Measurements from ENCODE around the gene BASP1. TPM values are rescaled to one million over a fixed set of nuclear protein-coding genes. Genes with fewer than 3 reads are reported as not detected.

BASP1 gene, protein sequence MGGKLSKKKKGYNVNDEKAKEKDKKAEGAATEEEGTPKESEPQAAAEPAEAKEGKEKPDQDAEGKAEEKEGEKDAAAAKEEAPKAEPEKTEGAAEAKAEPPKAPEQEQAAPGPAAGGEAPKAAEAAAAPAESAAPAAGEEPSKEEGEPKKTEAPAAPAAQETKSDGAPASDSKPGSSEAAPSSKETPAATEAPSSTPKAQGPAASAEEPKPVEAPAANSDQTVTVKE
- 57.0 and 75.8 TPM in 2 replicates for total RNA-seq (2012; rRNA removed)

DNA sequence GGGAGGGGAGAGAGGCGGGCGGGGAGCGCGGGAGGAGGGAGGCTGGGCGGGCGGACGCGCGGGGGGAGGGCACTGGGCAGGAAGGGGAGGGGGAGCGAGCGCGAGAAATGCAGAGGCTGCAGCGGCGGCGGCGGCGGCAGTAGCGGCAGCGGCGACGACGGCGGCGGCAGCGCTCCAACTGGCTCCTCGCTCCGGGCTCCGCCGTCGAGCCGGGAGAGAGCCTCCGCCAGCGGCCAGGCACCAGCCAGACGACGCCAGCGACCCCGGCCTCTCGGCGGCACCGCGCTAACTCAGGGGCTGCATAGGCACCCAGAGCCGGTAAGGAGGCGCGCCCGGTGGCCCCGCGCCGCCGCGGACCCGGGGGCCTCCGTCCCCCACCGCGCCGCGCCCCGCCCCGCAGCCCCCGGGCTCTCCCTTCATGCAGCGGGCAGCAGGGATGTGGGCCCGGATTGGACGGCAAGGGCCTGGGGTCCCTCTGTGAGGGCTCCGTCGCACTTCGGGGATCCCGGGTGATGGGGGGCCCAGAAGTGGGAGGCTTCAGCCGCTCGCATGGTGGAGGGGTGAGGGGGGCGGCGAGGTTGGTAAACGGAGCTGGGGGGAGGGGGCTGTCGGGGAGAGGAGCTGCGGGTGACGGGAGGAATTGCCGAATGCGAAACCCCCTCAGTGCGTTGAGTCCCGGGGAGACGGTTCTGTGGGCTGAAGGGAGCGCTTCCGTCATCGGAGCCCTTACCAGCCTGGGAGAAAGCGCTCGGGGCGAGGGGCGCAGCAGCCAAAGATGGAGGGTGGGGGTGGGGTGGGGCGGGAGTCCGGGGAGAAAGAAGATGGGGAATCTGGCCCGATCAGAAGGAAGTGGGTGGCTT is at the start of gene BASP1:
Gene BASP1 (plus strand): TSS at position 139 of the 860 bp plus-strand sequence. CDS start 57,586 bp downstream, outside the sequence.
- H3K36me3 ChIP-seq (ENCODE audit: insufficient read depth, low read length) = peaks cover 19% of the 10 kb centered on the region
- H3K4me3 ChIP-seq (ENCODE audit: low read length) = peak within 1 kb of the TSS; percentile 91
- no peaks in the 10 kb centered on the region for H3K9me3 ChIP-seq (replicated peaks; ENCODE audit: low read length)
- H3K27me3 ChIP-seq (ENCODE audit: control insufficient read depth, insufficient read depth, low read length) = peaks cover 5% of the 10 kb centered on the region
- peak within 1 kb of the TSS; percentile 85 for H3K4me2 ChIP-seq (ENCODE audit: low read length)
- peaks cover 39% of the 10 kb centered on the region for H3K4me1 ChIP-seq (ENCODE audit: control insufficient read depth, insufficient read depth, low read length)
- peak within 1 kb of the TSS; percentile 85 for H3K9ac ChIP-seq (ENCODE audit: low read depth, low read length)

DNA sequence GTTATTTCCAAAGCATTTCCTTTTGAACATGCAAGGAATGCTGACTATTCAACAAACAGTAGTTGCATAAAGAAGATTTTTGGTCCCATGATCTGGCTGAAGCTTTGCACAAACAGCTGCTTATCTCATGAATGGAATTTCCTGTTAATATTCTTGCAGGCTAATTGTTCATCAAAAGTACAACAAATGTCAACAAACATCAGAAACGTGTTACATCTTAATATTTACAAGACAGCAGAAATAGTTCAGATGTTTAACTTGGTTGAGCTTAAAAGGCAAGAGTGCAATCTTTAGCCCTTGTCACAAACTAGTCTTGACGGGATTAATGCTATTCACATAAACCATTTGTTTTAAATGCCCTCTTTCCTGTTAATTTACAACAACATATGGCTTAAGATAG is 47.9 kb upstream of the BASP1 start:
- Histone ChIP-seq H3K9ac (ENCODE audit: low read depth, low read length) (no peak overlapping the region), H3K4me2 (ENCODE audit: low read length) (no peak overlapping the region), H3K36me3 (ENCODE audit: insufficient read depth, low read length) (no peaks in the 10 kb centered on the region), H3K27me3 (ENCODE audit: control insufficient read depth, insufficient read depth, low read length) (no peaks in the 10 kb centered on the region), H3K4me3 (ENCODE audit: low read length) (no peak overlapping the region), H3K4me1 (ENCODE audit: control insufficient read depth, insufficient read depth, low read length) (peaks cover 13% of the 10 kb centered on the region), H3K9me3 (replicated peaks; ENCODE audit: low read length) (no peaks in the 10 kb centered on the region)

DNA sequence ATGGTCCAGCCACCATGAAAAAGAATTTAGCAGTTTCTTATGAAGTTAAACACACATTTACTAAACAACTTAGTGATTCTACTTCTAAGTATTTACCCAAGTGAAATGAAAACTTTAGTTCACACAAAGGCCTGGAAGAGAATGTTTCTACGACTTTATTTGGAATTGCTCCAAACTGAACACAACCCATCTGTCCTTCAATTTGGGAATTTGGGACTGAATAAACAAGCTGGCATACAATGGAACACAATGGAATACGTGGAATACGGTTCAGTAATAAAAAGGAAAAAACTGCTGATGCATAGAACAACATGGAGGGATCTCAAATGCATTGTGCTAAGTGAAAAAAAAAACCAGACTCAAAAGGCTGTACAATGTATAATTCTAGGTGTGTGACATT is 44.6 kb upstream of the BASP1 start:
- Histone ChIP-seq H3K9ac (ENCODE audit: low read depth, low read length) (no peak overlapping the region), H3K4me3 (ENCODE audit: low read length) (no peak overlapping the region), H3K36me3 (ENCODE audit: insufficient read depth, low read length) (no peaks in the 10 kb centered on the region), H3K9me3 (replicated peaks; ENCODE audit: low read length) (no peaks in the 10 kb centered on the region), H3K4me2 (ENCODE audit: low read length) (no peak overlapping the region), H3K4me1 (ENCODE audit: control insufficient read depth, insufficient read depth, low read length) (peaks cover 13% of the 10 kb centered on the region), H3K27me3 (ENCODE audit: control insufficient read depth, insufficient read depth, low read length) (no peaks in the 10 kb centered on the region)

DNA sequence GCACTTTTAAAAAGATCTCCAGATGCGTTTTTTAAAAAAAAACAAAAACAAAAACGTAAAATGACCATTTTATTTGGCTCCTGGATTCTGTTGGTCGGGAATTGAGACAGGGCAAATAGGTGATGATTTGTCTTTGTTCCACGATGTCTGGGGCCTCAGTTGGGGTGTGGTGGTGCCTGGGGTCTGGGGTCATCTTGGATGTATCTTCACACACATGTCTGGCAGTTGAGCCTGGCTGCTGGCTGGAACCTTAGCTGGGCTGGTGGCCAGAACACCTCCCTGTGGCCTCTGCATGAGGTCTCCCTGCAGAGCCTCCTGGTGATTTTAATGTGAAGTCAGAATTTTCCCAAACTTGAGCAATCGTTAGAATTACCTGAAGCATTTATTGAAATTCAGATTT is 42.5 kb upstream of the BASP1 start:
- Histone ChIP-seq H3K4me3 (ENCODE audit: low read length) (no peak overlapping the region), H3K4me2 (ENCODE audit: low read length) (no peak overlapping the region), H3K9me3 (replicated peaks; ENCODE audit: low read length) (no peaks in the 10 kb centered on the region), H3K27me3 (ENCODE audit: control insufficient read depth, insufficient read depth, low read length) (no peaks in the 10 kb centered on the region), H3K36me3 (ENCODE audit: insufficient read depth, low read length) (no peaks in the 10 kb centered on the region), H3K9ac (ENCODE audit: low read depth, low read length) (no peak overlapping the region), H3K4me1 (ENCODE audit: control insufficient read depth, insufficient read depth, low read length) (peaks cover 3% of the 10 kb centered on the region)

DNA sequence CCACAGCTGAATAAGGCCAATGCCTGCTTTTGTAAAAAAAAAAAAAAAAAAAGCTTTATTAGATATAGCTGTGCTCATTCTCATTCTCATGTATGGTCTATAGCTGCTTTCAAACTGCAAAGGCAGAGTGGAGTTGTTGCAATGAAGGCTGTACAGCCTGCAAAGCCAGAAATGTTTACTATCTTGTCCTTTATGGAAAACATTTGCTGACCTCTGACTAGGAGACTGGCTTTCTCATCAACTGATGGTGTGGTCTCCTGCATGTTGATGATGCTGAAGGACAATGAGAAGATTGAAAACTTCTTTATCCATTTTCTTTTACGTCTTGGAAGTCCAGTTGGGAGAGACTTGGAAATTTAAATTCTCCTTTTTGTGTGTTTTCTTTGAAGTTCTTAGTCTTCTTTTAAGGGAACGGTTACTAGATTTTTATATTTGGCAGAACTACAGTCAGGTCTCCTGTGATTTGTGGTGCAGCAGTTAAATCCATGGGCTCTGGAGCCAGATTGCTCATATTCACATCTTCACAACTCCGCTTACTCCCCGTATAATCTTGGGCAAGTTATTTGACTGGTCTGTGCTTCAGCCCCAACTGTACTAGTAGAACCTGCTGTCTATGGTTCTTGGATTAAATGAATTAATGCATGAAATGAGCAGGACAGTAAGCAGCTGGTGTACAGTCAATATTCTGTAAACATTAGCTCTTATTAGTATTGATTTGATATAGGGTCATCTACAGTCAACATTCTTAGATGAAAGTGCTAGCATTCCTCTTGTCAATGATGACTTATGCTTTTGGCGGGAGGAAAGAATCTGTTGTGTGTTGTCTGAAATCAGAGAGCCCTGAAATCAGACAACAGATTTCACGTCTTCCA is 39.7 kb upstream of the BASP1 start:
- H3K4me1 ChIP-seq (ENCODE audit: control insufficient read depth, insufficient read depth, low read length) = peaks cover 20% of the 10 kb centered on the region
- no peaks in the 10 kb centered on the region for H3K27me3 ChIP-seq (ENCODE audit: control insufficient read depth, insufficient read depth, low read length)
- no peak overlapping the region for H3K4me3 ChIP-seq (ENCODE audit: low read length)
- no peaks in the 10 kb centered on the region for H3K36me3 ChIP-seq (ENCODE audit: insufficient read depth, low read length)
- no peak overlapping the region for H3K9ac ChIP-seq (ENCODE audit: low read depth, low read length)
- no peaks in the 10 kb centered on the region for H3K9me3 ChIP-seq (replicated peaks; ENCODE audit: low read length)
- no peak overlapping the region for H3K4me2 ChIP-seq (ENCODE audit: low read length)

DNA sequence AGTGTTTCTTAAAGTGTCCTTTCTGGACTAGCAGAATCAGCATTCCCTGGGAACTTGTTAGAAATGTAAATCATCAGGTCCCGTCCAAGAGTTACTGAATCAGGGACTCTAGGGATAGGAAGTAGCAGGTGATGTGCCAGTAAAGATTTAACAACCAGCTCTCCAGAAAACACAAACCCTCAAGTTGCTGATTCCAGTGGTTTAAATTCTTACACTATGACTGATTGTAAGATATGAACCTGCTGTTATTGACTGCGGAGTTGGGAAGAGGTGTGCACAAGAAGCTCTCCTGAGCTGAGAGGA is 39.1 kb upstream of the BASP1 start:
- H3K36me3 ChIP-seq (ENCODE audit: insufficient read depth, low read length) = no peaks in the 10 kb centered on the region
- H3K4me1 ChIP-seq (ENCODE audit: control insufficient read depth, insufficient read depth, low read length) = peaks cover 19% of the 10 kb centered on the region
- no peak overlapping the region for H3K4me2 ChIP-seq (ENCODE audit: low read length)
- no peaks in the 10 kb centered on the region for H3K9me3 ChIP-seq (replicated peaks; ENCODE audit: low read length)
- no peak overlapping the region for H3K9ac ChIP-seq (ENCODE audit: low read depth, low read length)
- H3K4me3 ChIP-seq (ENCODE audit: low read length) = no peak overlapping the region
- H3K27me3 ChIP-seq (ENCODE audit: control insufficient read depth, insufficient read depth, low read length) = no peaks in the 10 kb centered on the region

DNA sequence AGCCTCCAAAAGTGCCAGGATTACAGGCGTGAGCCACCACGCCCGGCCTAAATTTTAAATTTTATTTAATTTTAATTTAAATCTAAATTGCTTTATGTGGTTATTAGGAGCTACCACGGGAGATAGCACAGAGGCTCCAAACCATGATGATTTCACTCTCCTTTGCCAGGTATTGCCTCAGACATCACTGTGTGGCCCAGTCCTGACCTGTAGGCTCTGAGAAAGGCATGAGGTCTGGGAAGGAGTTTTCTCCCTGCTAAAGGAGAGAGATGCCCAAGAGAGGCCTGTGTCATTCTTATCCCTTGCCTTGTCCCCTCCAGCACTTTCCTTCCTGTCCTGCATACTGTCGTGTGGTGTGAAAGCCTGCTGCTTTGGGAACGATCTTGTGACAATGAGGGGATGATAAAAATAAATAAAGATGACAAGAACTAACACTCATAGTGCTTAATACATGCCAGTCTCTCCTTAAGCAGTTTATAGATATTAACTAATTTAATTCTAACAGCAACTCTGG is 37.0 kb upstream of the BASP1 start:
- H3K9me3 ChIP-seq (replicated peaks; ENCODE audit: low read length) = no peaks in the 10 kb centered on the region
- no peaks in the 10 kb centered on the region for H3K36me3 ChIP-seq (ENCODE audit: insufficient read depth, low read length)
- no peak overlapping the region for H3K4me2 ChIP-seq (ENCODE audit: low read length)
- peak overlapping the region; percentile 19 for H3K9ac ChIP-seq (ENCODE audit: low read depth, low read length)
- H3K4me3 ChIP-seq (ENCODE audit: low read length) = no peak overlapping the region
- H3K4me1 ChIP-seq (ENCODE audit: control insufficient read depth, insufficient read depth, low read length) = peaks cover 21% of the 10 kb centered on the region
- no peaks in the 10 kb centered on the region for H3K27me3 ChIP-seq (ENCODE audit: control insufficient read depth, insufficient read depth, low read length)

DNA sequence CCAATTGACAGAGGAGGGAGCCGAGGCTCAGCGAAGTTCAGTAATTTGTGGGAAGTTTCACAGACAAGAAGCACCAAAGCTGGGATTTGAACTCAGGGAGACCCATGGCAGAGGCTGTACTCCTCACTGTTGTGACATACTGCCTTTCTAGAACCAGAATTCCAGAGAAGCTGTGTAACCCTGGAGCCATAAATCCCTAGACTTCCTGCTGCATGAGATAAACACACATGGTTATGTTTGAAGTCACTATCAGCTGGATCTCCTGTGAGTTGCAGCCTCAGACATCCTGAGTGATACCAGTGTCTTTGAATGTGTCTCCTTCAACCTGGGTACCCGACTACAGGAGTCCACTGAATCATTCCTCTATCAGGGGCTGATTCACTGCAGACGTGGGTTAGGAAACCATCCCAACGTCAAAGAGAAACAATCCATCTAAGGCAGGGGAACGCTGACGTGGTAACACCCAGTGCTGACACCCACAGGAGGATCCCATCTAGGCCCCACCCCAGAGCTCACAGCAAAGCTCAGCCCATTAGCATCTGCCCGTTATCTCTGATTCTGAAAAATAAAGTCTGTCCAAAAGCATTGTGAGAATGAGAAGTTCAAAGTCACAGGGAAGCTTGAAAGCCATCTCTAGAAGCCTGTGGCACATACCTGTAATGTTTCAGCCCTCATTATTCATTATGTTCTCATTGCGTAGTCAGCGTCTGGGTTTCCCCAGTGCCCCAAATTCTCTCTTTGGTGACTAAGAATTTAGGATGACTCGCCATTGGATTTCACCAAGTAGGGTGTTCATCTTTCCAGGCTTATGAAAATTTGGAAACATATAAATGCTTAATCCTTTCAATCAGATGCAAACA is 36.3 kb upstream of the BASP1 start:
- peaks cover 27% of the 10 kb centered on the region for H3K4me1 ChIP-seq (ENCODE audit: control insufficient read depth, insufficient read depth, low read length)
- H3K4me3 ChIP-seq (ENCODE audit: low read length) = no peak overlapping the region
- H3K4me2 ChIP-seq (ENCODE audit: low read length) = peak overlapping the region; percentile 45

DNA sequence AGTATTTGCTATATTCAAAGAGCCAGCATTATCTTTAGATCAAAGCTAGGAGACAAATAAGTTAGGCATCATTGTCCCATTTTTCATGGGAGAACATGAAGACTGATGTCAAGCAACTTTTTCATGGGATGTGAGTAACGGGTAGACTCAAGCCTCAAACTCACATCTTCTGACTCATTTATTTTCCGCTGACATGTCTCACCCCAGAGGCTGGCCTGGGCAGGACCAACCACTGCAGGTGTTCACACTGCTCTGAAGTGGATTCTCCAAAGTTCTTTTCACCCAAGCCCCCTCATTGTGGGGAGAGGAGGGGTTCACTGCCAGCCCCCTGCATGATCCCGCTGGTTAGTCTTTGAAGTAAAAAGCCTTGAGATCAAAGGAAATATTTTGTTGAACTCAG is 34.9 kb upstream of the BASP1 start:
- no peaks in the 10 kb centered on the region for H3K36me3 ChIP-seq (ENCODE audit: insufficient read depth, low read length)
- H3K4me2 ChIP-seq (ENCODE audit: low read length) = no peak overlapping the region
- no peak overlapping the region for H3K9ac ChIP-seq (ENCODE audit: low read depth, low read length)
- H3K4me1 ChIP-seq (ENCODE audit: control insufficient read depth, insufficient read depth, low read length) = peaks cover 38% of the 10 kb centered on the region
- no peak overlapping the region for H3K4me3 ChIP-seq (ENCODE audit: low read length)
- no peaks in the 10 kb centered on the region for H3K9me3 ChIP-seq (replicated peaks; ENCODE audit: low read length)
- H3K27me3 ChIP-seq (ENCODE audit: control insufficient read depth, insufficient read depth, low read length) = no peaks in the 10 kb centered on the region

More for the DNA sequence above, 36.3 kb upstream of the BASP1 start:
- H3K36me3 ChIP-seq (ENCODE audit: insufficient read depth, low read length) = no peaks in the 10 kb centered on the region
- no peaks in the 10 kb centered on the region for H3K27me3 ChIP-seq (ENCODE audit: control insufficient read depth, insufficient read depth, low read length)
- no peaks in the 10 kb centered on the region for H3K9me3 ChIP-seq (replicated peaks; ENCODE audit: low read length)
- peak overlapping the region; percentile 48 for H3K9ac ChIP-seq (ENCODE audit: low read depth, low read length)

DNA sequence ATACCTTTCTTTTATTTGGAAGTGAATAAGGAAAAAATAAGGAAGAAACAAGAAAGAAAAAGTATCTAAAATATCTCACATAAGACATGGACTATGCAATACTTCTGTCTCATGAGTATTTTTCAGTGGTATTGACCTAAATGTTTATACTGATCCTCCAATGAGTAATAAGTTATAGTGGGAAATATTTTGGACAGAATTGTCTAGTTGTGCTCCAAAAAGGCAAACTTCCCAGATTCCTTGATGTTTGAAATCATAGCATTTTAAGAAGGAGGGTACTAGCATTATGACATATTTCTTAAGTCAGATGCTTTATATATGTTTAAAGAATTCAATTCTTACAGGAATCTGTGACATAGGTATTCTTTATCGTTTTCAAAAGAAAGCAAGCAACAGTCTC is 34.5 kb upstream of the BASP1 start:
- Histone ChIP-seq H3K4me2 (ENCODE audit: low read length) (no peak overlapping the region), H3K9me3 (replicated peaks; ENCODE audit: low read length) (no peaks in the 10 kb centered on the region), H3K9ac (ENCODE audit: low read depth, low read length) (no peak overlapping the region), H3K27me3 (ENCODE audit: control insufficient read depth, insufficient read depth, low read length) (no peaks in the 10 kb centered on the region), H3K4me3 (ENCODE audit: low read length) (no peak overlapping the region), H3K36me3 (ENCODE audit: insufficient read depth, low read length) (no peaks in the 10 kb centered on the region), H3K4me1 (ENCODE audit: control insufficient read depth, insufficient read depth, low read length) (peaks cover 43% of the 10 kb centered on the region)

Measured in skeletal muscle satellite cell (primary cell).